ENCODE data around the gene TELO2. TPM values are rescaled to one million over a fixed set of nuclear protein-coding genes. Genes with fewer than 3 reads are reported as not detected.

Gene TELO2
- 10.2 TPM for total RNA-seq

DNA sequence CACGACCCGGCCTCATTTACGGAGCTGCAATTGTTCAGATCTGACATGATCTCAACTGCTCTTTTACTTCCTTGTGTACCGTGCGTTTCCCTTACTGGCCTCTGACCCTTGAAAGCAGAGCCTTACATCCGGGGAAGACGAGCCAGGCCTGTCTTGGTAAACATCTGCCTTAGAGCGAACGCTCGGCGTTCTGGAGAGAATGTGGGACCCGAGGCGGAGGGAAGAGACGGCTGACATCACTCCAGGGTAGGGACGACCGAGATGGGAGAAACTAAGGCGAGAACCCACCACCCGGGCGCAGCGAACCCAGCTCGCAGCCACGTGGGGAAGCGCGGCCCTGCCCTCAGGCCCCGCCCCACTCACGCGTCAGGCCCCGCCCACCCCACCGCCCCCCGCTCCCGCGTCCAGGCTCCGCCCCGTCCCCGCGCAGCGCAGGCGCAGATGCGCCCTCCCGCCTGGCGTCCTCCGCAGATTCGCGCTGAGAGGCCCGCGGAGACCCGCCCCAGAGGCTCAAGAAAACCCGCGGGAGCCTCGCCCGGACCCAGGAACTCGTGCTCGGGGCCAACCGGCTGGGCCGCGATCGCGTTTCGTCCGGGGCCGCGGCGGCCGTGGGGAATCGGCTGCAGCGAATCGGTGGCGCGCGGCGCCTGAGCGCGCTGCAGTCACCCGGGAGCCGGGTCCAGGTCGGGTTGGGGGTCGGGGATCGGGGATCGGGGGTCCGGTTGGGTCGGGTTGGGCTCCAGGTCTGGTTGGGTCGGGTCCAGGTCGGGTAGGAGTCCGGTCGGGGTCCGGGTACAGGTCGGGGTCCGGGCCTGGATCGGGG is at the start of gene TELO2:
TELO2 (plus strand) TSS at position 438 of the 823 bp plus-strand sequence. CDS start 922 bp downstream, outside the sequence.
- Histone ChIP-seq H3K4me1 (ENCODE audit: insufficient read depth, low read length) (peaks cover 29% of the 10 kb centered on the region), H3K27me3 (ENCODE audit: insufficient read depth, low read length) (no peaks in the 10 kb centered on the region), H3K9me3 (ENCODE audit: low read depth, low read length) (no peaks in the 10 kb centered on the region), H3K4me3 (ENCODE audit: low read length) (peak within 1 kb of the TSS; percentile 58)

DNA sequence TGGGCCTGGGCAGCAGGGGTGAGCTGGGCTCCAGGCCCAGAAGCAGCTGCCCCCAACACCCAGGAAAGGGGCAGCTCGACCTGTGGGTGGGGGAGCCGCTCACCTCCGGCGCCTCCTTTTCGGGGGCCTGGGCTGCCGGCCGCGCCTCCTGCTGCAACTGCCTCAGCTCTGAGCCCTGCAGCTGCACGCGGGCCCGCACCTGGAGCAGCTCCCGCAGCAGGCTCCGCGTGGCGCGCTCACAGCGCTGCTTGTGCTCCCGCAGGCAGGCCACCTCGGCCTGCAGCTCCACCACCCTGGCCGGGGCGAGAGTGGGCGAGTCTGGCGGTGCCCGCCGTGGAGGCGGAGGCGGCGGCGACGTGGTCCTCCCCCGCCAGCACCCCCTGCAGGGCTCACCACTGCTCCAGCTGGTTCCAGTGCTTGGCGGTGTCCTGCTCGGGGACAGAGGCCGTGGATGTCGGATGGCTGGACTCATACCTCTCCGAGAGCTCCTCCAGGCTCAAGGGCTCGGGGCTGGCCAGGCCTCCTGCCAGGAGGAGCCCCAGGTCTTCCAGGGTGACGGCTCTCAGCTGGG is 49.7 kb upstream of the TELO2 start:
- Histone ChIP-seq H3K4me1 (ENCODE audit: insufficient read depth, low read length) (no peaks in the 10 kb centered on the region), H3K4me3 (ENCODE audit: low read length) (no peak overlapping the region), H3K9me3 (ENCODE audit: low read depth, low read length) (no peaks in the 10 kb centered on the region), H3K27me3 (ENCODE audit: insufficient read depth, low read length) (no peaks in the 10 kb centered on the region)

DNA sequence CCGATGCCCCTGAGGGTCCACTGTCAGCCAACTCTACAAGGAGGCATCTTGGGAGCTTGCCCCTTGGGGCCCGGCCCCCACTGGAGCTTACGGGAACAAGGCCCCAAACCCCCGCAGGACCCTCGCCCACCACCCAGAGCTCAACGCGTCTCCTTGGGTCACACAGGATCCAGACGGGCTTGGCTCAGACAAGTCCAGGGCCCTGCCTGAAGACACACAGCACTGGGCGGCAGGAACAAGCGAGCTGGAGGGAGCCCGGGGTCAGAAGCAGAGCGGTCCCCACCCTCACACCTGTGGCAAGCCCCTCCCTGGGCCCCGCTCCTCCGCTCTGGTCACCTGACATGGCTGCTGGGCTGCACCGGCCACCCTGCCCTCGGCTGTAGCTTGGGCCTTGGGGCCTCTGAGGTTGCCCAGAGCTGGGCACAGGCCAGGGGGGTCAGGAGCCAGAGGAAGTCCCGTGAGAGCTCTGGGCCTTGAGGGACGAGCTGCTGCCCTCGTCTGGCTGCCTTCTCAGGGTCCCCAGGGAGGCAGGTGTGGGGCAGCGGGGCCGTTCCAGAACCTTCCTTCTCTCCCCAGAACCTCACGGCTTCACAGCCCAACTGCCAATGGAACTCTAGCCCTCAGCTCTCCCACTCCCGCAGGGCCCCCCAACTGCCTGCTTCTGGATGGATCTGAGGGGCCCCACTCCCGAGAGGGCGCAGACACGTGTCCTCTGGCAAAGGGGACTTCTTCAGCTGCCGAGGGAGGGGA is 49.0 kb upstream of the TELO2 start, which contains the start of gene CCDC154:
CCDC154 (minus strand) TSS at position 577 of the 750 bp plus-strand sequence; CDS start at position 343, 234 bp downstream.
- no peaks in the 10 kb centered on the region for H3K4me1 ChIP-seq (ENCODE audit: insufficient read depth, low read length)
- no peak within 1 kb of the TSS for H3K4me3 ChIP-seq (ENCODE audit: low read length)
- H3K9me3 ChIP-seq (ENCODE audit: low read depth, low read length), result no peaks in the 10 kb centered on the region
- H3K27me3 ChIP-seq (ENCODE audit: insufficient read depth, low read length), result no peaks in the 10 kb centered on the region

DNA sequence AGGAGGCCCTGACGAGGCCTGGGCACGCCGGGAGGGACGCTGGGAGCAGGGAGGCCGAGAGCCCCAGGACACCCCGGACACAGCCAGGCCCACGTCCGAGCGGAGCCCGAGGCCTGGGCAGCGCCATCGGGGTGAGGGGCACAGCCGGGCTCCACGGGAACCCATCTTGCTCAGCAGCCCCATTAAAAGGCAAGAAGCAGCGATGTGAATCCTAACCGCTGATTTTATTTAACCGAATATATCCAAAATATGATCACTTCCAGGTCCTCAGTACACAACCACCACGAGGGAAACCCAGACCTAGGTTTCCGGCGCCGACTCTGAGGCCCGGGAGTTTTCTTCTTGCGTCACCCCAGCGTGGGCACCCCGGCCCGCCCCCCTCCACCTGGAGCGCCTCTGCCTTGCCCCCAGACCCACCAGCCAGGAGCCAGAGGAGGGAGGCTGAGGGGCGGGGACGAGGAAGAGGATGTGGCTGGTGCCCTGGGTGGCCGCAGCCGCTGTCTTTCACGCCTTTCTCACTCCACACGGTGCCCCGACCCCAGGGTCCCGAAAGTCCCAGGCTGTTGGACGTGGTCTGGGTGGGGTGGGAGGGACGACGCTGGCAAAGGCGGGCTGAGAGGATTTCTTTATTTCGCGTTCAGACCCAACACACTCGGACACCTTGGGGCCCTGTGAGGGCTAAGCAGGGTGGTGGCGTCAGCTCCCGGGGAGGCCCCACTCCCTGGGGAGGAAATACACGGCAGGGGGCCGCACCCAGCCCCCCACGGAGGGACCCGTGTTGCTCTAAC is 48.2 kb upstream of the TELO2 start:
- H3K27me3 ChIP-seq (ENCODE audit: insufficient read depth, low read length), result no peaks in the 10 kb centered on the region
- H3K4me1 ChIP-seq (ENCODE audit: insufficient read depth, low read length), result no peaks in the 10 kb centered on the region
- no peaks in the 10 kb centered on the region for H3K9me3 ChIP-seq (ENCODE audit: low read depth, low read length)
- H3K4me3 ChIP-seq (ENCODE audit: low read length), result no peak overlapping the region

DNA sequence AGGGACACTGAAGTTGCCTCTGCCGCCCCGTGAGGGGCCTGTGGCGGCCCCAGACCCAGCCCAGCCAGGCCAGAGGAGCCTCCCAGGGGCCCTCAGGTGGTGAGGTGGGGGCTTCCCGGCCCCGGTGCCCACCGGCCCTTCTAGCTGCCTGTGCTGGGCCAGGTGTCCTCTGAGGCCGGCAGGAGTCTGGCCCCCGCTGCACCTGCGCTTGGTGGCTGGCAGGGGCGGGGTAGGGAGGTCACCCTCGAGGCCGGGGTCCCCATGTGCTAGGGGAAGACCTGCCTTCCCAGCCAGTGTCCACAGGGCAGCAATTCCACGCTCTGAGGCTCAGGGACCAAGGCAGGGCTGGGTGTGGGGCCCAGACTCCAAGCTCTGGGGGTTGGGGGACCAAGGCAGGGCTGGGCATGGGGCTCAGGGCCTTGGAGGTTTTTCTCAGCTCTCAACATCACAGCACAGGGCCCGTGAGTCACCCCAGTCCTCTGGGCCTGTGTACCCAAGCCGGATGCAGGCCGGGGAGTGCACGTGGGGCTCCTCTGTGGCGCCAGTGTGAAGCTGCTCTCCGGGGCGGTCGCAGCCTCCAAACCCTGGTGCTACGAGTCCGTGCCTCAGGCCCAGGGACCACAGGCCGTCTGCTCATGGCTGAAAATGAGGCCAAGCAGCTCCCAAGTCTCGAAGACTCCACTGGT is 47.5 kb upstream of the TELO2 start:
- no peak overlapping the region for H3K4me3 ChIP-seq (ENCODE audit: low read length)
- no peaks in the 10 kb centered on the region for H3K9me3 ChIP-seq (ENCODE audit: low read depth, low read length)
- H3K4me1 ChIP-seq (ENCODE audit: insufficient read depth, low read length), result no peaks in the 10 kb centered on the region
- H3K27me3 ChIP-seq (ENCODE audit: insufficient read depth, low read length), result no peaks in the 10 kb centered on the region

DNA sequence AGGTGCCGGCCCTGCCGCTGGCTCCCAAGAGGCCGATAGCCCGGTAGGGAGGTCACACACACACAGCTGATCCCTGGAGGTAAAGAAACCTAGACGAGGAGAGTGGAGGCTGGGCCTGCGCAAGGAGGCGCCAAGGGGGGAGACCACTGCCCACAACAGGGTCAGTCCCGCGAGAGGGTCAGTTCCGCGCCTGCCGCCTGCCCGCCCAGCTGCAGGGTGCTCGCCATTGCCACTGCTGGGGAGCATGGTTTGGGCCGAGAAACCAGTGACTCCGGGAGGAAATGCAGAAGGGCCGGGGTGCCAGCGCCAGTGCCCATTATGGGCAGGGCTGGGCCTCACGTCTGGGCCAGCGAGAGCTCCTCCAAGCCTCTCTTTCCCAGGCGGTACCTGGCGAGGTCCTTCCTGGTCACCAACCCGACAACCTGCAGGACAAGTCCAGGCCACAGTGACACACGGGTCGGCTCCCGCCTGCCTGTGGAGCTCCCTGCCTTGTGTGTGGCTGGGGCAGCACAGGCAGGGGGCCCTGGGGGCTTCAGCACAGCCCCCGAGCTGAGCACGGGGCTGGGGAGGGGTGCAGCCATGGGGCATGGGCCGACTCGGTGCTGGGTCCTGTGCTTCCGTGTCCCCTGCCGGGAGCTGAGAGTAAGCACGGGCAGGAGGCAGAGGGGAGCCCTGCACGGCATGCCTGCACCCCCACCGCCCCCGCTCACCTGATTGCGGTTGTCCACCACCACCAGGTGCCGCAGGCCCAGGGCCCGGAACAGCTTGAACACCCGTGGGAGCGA is 46.7 kb upstream of the TELO2 start:
- Histone ChIP-seq H3K4me3 (ENCODE audit: low read length) (no peak overlapping the region), H3K4me1 (ENCODE audit: insufficient read depth, low read length) (no peaks in the 10 kb centered on the region), H3K27me3 (ENCODE audit: insufficient read depth, low read length) (no peaks in the 10 kb centered on the region), H3K9me3 (ENCODE audit: low read depth, low read length) (no peaks in the 10 kb centered on the region)

DNA sequence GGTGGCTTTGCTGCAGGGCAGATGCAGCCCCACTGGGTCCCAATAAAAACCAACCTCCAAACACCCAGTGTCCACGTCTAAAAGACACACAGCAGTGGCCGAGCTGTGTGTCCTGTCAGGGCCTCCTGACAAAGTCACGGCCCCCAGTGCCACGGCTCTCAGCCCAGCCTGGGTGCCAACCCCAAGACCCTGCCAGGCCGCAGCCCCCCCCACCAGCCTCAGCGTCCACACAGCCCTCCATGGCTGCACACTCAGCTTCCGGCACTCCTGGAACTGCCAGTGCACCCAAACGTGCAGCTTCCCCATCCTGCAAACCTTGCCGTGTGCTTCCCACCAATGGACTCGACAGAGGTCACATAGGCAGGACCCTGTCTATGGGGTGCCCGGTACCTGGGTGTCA is 45.2 kb upstream of the TELO2 start:
- H3K27me3 ChIP-seq (ENCODE audit: insufficient read depth, low read length), result no peaks in the 10 kb centered on the region
- H3K4me1 ChIP-seq (ENCODE audit: insufficient read depth, low read length), result no peaks in the 10 kb centered on the region
- H3K9me3 ChIP-seq (ENCODE audit: low read depth, low read length), result no peaks in the 10 kb centered on the region
- no peak overlapping the region for H3K4me3 ChIP-seq (ENCODE audit: low read length)

DNA sequence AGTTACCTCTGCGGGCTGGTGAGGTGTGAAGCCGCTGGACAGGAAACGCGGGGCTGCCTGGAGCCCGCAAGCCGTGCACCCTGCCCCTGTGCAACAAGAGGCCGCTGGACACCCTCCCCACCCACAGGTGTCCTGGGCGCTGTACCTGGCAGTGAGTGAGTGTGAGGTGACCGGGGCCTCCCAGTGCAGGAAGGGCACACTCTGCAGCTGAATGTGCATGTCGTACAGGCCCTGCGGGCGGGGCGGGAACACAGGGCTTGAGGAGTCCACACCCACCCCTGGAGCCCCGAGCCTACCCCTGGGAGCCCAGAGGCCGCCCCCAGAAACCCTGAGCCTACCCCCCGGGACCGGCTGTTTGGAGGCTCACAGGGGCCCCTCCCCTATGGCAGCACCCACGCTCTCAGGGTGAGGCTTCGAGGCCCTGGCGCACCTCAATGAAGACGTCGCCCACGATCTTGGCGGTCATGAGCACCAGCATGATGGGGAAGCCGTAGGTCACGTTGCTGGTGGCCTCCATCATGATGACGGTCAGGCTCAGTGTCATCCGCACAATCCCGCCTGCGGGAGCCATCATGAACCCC is 44.5 kb upstream of the TELO2 start:
- no peaks in the 10 kb centered on the region for H3K4me1 ChIP-seq (ENCODE audit: insufficient read depth, low read length)
- H3K27me3 ChIP-seq (ENCODE audit: insufficient read depth, low read length), result no peaks in the 10 kb centered on the region
- no peaks in the 10 kb centered on the region for H3K9me3 ChIP-seq (ENCODE audit: low read depth, low read length)
- no peak overlapping the region for H3K4me3 ChIP-seq (ENCODE audit: low read length)

DNA sequence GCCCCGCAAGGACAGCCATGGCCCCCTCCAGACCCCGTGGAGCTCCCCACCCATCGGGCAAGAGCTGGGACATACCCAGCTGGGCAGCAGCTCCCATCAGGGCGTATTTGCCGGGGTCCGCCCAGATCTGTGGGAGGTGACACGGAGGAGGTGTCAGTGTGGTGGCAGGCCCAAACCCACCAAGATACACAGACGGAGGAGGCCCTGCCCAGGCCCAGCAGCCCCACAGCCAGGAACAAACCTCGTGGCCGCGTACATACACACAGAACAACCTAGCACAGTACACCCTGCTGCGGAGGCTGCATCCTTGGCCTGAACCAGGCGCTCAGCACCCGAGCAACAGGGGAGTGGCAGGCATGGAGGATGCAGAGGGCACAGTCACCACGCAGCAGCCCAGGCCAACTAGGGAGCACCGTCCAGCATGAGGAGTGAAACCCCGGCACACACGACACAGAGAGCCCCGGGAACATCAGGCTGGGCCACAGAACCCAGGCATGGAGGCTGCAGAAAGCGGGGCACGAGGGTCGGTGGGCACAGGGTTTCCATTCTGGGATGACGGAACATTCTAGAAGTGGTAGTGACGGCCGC is 43.9 kb upstream of the TELO2 start:
- Histone ChIP-seq H3K4me3 (ENCODE audit: low read length) (no peak overlapping the region), H3K27me3 (ENCODE audit: insufficient read depth, low read length) (no peaks in the 10 kb centered on the region), H3K4me1 (ENCODE audit: insufficient read depth, low read length) (no peaks in the 10 kb centered on the region), H3K9me3 (ENCODE audit: low read depth, low read length) (no peaks in the 10 kb centered on the region)

DNA sequence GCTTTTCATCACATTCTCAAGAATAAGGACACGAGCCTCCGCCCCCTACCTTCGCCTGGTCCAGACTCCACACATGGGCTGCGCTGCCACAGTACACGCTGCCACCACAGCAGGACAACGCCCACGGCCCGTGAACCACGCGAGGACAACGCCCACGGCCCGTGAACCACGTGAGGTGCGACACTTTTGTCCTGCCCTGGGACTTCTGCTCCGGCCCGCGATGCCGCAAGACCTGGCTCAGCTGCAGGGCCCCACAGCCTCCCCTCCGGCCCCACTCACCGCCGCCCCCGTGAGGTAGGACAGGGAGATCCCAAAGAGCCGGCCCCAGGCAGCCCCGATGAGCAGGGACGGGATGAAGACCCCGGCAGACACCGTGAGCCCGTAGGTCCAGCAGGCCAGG is 42.9 kb upstream of the TELO2 start:
- no peak overlapping the region for H3K4me3 ChIP-seq (ENCODE audit: low read length)

DNA sequence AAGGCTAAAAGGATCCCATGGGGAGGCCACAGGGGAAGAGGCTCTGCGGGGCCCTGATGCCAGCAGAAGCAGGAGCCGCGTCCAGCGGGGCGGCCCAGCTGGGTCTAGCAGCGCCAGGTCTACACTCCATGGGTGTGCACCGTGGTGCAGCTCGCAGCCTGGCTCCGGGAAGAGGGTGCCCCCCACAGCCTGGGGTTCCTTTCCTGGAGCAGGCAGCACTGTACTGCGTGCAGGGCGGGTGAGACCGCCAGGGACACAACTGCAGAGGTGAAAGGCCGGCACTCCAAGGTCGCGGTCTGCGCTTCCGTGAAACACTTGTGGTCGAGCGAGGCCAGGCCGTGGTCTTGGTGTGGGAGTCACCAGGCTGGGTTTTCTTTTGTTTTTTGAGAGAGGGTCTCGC is 42.3 kb upstream of the TELO2 start:
- Histone ChIP-seq H3K27me3 (ENCODE audit: insufficient read depth, low read length) (no peaks in the 10 kb centered on the region), H3K4me1 (ENCODE audit: insufficient read depth, low read length) (no peaks in the 10 kb centered on the region), H3K9me3 (ENCODE audit: low read depth, low read length) (no peaks in the 10 kb centered on the region), H3K4me3 (ENCODE audit: low read length) (no peak overlapping the region)

More for the DNA sequence above, 42.9 kb upstream of the TELO2 start:
- Histone ChIP-seq H3K4me1 (ENCODE audit: insufficient read depth, low read length) (no peaks in the 10 kb centered on the region), H3K27me3 (ENCODE audit: insufficient read depth, low read length) (no peaks in the 10 kb centered on the region), H3K9me3 (ENCODE audit: low read depth, low read length) (no peaks in the 10 kb centered on the region)

DNA sequence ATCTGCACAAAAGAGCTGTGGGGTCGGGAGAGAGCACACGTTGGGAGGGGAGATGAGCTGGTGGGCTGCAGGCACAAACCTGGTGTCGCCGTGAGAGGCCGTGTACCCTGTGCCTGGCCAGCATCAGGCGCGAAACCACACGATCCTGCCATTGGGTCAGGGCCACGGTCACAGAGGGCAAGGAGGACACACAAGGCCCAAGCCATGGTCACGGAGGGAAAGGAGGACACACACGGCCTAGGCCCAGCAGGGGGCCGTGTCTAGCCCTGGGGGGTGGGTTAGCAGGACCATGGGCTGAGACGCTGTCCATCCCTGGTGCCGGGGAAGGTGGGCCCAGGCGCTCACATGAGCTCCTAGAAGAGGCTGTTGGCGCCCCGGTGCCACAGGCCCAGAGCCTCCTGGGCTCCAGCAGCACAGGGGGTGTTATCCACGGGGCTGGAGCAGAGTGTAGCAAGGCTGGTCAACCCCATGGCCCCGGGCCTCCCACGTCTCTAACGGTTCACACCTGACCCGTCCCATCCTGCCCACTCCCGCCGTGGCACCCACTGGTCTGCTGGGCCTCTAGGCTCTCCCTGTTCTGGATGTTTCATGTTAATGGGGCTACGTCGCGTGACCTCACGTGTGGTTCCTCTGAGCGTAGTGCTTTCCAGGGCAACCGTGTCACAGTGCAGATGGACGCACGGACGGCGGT is 41.3 kb upstream of the TELO2 start:
- Histone ChIP-seq H3K9me3 (ENCODE audit: low read depth, low read length) (no peaks in the 10 kb centered on the region), H3K4me1 (ENCODE audit: insufficient read depth, low read length) (no peaks in the 10 kb centered on the region), H3K27me3 (ENCODE audit: insufficient read depth, low read length) (no peaks in the 10 kb centered on the region), H3K4me3 (ENCODE audit: low read length) (no peak overlapping the region)

DNA sequence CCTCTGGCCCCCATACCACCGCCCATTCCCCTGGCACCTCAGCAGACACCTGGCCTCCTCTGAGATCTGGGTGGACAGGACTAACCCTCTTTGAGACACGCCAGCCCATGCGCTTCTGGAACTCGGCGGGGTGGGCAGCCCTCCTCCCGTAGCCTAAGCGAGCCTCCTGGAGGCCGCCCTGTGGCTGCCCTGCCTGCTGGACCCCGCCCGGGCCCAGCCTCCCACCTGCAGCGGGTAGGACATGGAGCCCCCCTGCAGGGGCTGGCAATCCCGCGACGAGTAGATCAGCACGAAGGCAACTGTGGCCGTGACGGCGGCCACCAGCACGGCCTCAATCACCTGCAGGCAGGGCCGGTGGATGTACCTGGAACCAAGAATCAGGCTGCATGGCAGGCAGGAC is 40.6 kb upstream of the TELO2 start:
- H3K4me3 ChIP-seq (ENCODE audit: low read length), result no peak overlapping the region
- no peaks in the 10 kb centered on the region for H3K9me3 ChIP-seq (ENCODE audit: low read depth, low read length)
- H3K4me1 ChIP-seq (ENCODE audit: insufficient read depth, low read length), result no peaks in the 10 kb centered on the region
- no peaks in the 10 kb centered on the region for H3K27me3 ChIP-seq (ENCODE audit: insufficient read depth, low read length)

All from mononuclear cell (primary cell).